BLaER1 treated with 17β-estradiol and CSF1 and Interleukin-3, amounts not matched to agents 10 nM and 100 nM (cell line): Measurements from ENCODE around the gene PDE4C.

Source experiments
- H3K27ac ChIP-seq, 11 experiments: shearing (Covaris generic); formaldehyde crosslinking; 2 replicates each; pipeline ENCODE4 v1.8.1; 2022
- H3K27me3 ChIP-seq, 11 experiments: shearing (Covaris generic); formaldehyde crosslinking; 2 replicates each; pipeline ENCODE4 v1.8.1; 2022
- H3K36me3 ChIP-seq, 11 experiments: shearing (Covaris generic); formaldehyde crosslinking; 2 replicates each; pipeline ENCODE4 v1.8.1; 2022
- H3K4me1 ChIP-seq, 10 experiments: shearing (Covaris generic); formaldehyde crosslinking; 2 replicates each; pipeline ENCODE4 v1.8.1; 2022
- H3K4me2 ChIP-seq, 11 experiments: shearing (Covaris generic); formaldehyde crosslinking; 2 replicates each; pipeline ENCODE4 v1.8.1; 2022
- H3K4me3 ChIP-seq, 10 experiments: shearing (Covaris generic); formaldehyde crosslinking; 2 replicates each; pipeline ENCODE4 v1.8.1; 2022
- H3K9ac ChIP-seq, 11 experiments: shearing (Covaris generic); formaldehyde crosslinking; 2 replicates each; pipeline ENCODE4 v1.8.1; 2022
- H3K9me3 ChIP-seq, 11 experiments: shearing (Covaris generic); formaldehyde crosslinking; replicated peaks in 1 of 11; 2 replicates each; pipeline ENCODE4 v1.8.1; 2022
- H4K20me1 ChIP-seq, 11 experiments: shearing (Covaris generic); formaldehyde crosslinking; 2 replicates each; pipeline ENCODE4 v1.8.1; 2022
- Cebpa-rat ChIP-seq, 11 experiments: shearing (Covaris generic); IDR thresholded peaks; 2 replicates each; pipeline ENCODE4 v1.8.1; 2022

Gene PDE4C

DNA sequence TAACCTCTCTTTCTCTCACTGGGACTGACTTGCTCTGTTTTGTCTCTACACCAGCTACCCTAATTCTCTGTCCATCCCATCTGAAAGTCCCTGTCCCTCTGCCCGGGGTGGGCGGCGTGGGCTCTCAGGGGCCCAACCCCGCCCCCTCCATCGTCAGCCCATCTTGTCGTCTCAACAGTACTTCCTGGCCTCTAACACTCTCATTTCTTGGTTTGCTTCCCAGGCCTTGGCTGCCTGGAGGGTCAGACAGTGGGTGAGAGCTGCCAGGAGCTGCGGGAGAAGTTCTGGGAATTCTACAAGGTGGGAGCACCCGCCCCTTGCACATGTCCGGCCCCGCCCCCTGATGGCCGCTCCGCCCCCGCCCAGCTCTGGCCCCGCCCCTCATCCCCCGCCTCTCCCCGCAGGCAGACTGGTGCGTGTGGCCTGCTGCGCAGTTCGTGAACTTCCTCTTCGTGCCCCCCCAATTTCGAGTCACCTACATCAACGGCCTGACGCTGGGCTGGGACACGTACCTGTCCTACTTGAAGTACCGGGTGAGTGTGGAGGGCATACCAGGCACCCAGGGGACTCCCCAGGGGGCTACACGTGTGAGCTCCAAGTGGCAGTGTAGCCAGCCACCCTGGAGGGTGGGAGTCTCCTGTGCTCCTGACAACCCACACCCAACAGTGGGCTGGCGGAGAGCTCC is 31.5 kb downstream of the PDE4C start:
- H3K27ac ChIP-seq, result peak overlapping the region in 2 of 11 experiments; percentile 2 to 21; a peak in 2 of 22 replicates
- H3K9ac ChIP-seq, result peak overlapping the region in 9 of 11 experiments; percentile 81 to 90 (median 85); a peak in 12 of 22 replicates
- no peaks in the 10 kb centered on the region for H3K9me3 ChIP-seq
- H3K4me1 ChIP-seq, result peaks cover 28 to 52% (median 46%) of the 10 kb centered on the region in 10 experiments
- TF ChIP-seq Cebpa-rat (IDR thresholded peaks at IDR 0.05), result no peak
- peak overlapping the region; percentile 77 to 100 (median 98) for H3K4me2 ChIP-seq
- no peaks in the 10 kb centered on the region for H3K27me3 ChIP-seq
- H3K4me3 ChIP-seq, result peak overlapping the region in 8 of 10 experiments; percentile 70 to 96 (median 85); a peak in 14 of 20 replicates
- H4K20me1 ChIP-seq, result peaks cover 0 to 18% (median 0%) of the 10 kb centered on the region in 11 experiments; a peak in 5 of 22 replicates
- H3K36me3 ChIP-seq, result peaks cover 29 to 46% (median 36%) of the 10 kb centered on the region in 11 experiments

DNA sequence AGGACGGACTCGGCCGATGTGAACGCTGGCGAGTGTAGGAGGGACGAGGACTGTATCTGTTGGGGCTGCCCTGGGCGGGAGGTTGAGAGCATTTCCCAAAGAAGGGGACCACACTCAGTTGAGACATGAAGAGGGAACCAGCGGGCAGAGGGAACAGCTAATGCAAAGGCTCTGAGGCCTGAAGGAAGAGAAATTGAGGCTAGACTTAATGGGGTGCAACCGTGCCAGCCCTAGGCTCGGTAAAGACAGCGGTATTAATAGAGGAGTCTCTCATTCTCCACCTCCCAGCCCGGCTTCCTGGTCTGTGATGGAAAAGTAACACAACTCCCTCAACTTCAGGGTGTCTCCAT is 32.1 kb downstream of the PDE4C start:
- peak overlapping the region; percentile 81 to 94 (median 85) for H3K9ac ChIP-seq
- H3K4me3 ChIP-seq, result peak overlapping the region; percentile 68 to 96 (median 84)
- no peaks in the 10 kb centered on the region for H3K9me3 ChIP-seq
- H3K27me3 ChIP-seq, result no peaks in the 10 kb centered on the region
- peak overlapping the region in 6 of 11 experiments; percentile 73 to 86 (median 78); a peak in 6 of 22 replicates for H3K27ac ChIP-seq
- H3K4me1 ChIP-seq, result peaks cover 28 to 52% (median 46%) of the 10 kb centered on the region in 10 experiments
- peak overlapping the region; percentile 77 to 100 (median 98) for H3K4me2 ChIP-seq
- TF ChIP-seq Cebpa-rat (IDR thresholded peaks at IDR 0.05), result no peak
- peaks cover 0 to 18% (median 0%) of the 10 kb centered on the region in 11 experiments; a peak in 5 of 22 replicates for H4K20me1 ChIP-seq
- peaks cover 23 to 40% (median 30%) of the 10 kb centered on the region in 11 experiments for H3K36me3 ChIP-seq

DNA sequence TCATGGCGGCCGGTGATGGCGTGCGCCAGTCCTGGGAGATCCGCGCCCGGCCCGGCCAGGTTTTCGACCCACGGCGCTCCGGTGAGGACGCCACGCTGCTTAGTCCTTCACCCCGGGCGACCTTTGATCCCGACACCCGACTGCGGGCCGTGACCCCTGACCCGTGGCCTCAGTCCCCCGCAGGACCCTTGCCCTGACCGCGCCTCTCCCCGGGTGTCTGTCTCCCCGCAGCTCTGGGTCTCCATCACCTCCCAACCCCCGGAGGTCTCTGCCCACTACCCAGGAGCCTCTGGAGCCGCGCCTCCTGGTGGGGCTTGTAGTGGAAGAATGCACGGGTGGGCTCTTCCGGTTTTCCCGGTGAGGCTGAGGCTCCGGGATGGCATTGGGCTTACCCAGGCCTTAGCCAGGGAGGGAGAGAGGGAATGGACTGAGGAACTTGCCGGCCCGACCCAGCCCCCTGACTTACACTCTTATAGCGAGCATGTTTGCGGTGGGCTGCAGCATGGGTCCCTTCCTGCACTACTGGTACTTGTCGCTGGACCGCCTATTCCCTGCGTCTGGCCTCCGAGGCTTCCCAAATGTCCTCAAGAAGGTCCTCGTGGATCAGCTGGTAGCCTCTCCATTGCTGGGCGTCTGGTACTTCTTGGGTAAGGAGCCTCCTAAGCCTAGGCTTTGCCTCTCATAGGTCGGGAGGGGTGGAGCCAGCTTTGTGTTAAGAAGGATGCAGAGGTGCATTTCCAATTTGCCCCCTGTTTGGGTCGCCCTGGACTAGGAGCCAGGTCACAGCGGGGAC is 32.7 kb downstream of the PDE4C start:
- H3K4me3 ChIP-seq, result peak overlapping the region; percentile 68 to 96 (median 84)
- peak overlapping the region in 10 of 11 experiments; percentile 67 to 86 (median 78); a peak in 21 of 22 replicates for H3K27ac ChIP-seq
- TF ChIP-seq Cebpa-rat (IDR thresholded peaks at IDR 0.05), result no peak
- H3K4me1 ChIP-seq, result peaks cover 28 to 52% (median 46%) of the 10 kb centered on the region in 10 experiments
- H3K9ac ChIP-seq, result peak overlapping the region; percentile 81 to 94 (median 85)
- peaks cover 0 to 18% (median 0%) of the 10 kb centered on the region in 11 experiments; a peak in 5 of 22 replicates for H4K20me1 ChIP-seq
- H3K27me3 ChIP-seq, result no peaks in the 10 kb centered on the region
- H3K36me3 ChIP-seq, result peaks cover 18 to 34% (median 24%) of the 10 kb centered on the region in 11 experiments
- H3K9me3 ChIP-seq, result no peaks in the 10 kb centered on the region
- peak overlapping the region; percentile 77 to 100 (median 98) for H3K4me2 ChIP-seq

DNA sequence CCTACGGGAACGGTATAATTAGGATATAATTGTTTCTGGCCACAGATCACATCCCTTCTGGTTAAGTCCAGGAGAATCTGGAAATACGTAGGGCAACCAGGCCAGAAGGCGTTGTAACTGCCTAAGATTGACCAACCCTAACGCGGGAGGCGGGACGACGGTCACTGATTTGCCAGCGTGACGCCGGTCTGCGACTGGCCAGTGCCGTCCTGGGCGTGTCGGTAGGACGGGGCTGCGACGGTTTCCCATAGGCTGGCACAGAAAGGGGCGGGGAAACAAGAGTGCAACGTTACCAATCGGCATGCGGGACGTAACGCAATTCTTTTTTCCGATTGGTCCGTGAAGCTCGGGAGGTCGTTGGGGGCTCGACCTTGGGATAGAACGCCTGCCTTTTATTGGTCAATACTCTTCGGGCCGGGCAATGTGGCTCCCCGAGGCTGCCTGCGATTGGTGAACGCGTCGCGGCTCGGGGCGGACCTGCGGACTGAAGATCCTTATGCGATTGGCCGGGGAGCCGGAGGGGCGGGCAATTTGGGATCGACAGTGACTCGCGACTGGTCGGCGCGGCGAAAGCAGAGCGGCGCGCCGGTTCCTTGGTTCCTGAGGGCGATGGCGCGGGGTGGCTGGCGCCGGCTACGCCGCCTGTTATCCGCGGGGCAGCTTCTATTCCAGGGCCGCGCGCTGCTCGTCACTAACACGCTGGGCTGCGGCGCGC is 33.4 kb downstream of the PDE4C start, which contains the start of gene MPV17L2:
MPV17L2 (plus strand) TSS at position 546 of the 715 bp plus-strand sequence; CDS start at position 610, 64 bp downstream.
- Histone ChIP-seq H3K27ac (peak within 1 kb of the TSS; percentile 76 to 89 (median 84)), H3K9ac (peak within 1 kb of the TSS; percentile 81 to 94 (median 85)), H3K4me3 (peak within 1 kb of the TSS; percentile 68 to 96 (median 84)), H3K36me3 (peaks cover 12 to 29% (median 18%) of the 10 kb centered on the region in 11 experiments), H3K4me2 (peak within 1 kb of the TSS; percentile 85 to 100 (median 98)), H3K27me3 (no peaks in the 10 kb centered on the region), H3K4me1 (peaks cover 28 to 52% (median 47%) of the 10 kb centered on the region in 10 experiments), H4K20me1 (peaks cover 0 to 18% (median 0%) of the 10 kb centered on the region in 11 experiments; a peak in 5 of 22 replicates), H3K9me3 (no peaks in the 10 kb centered on the region)
- TF ChIP-seq Cebpa-rat (IDR thresholded peaks at IDR 0.05), result no peak

DNA sequence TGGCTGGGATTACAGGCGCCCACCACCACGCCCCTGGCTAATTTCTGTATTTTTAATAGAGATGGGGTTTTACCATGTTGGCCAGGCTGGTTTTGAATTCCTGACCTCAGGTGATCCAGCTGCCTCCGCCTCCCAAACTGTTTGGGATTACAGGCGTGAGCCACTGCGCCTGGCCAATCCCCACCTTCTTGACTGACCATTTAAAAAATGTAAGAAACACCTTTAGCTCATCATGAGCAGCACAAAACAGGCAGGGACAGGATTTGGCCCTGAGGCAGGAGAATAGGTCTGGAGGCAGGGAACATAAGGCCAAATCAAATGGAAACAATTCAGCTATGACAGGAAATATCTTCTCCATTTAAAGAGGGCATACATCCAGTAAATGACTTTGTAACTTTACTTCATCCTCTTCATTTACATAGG is 34.6 kb downstream of the PDE4C start:
- Histone ChIP-seq H4K20me1 (peaks cover 0 to 18% (median 0%) of the 10 kb centered on the region in 11 experiments; a peak in 6 of 22 replicates), H3K9ac (peak overlapping the region; percentile 76 to 86 (median 80); a peak in 21 of 22 replicates), H3K9me3 (no peaks in the 10 kb centered on the region), H3K36me3 (peaks cover 5 to 30% (median 11%) of the 10 kb centered on the region in 11 experiments; a peak in 17 of 22 replicates), H3K4me1 (peaks cover 28 to 52% (median 47%) of the 10 kb centered on the region in 10 experiments), H3K4me2 (peak overlapping the region; percentile 75 to 97 (median 90)), H3K27ac (peak overlapping the region; percentile 76 to 89 (median 84); a peak in 21 of 22 replicates), H3K4me3 (peak overlapping the region; percentile 56 to 81 (median 64); a peak in 19 of 20 replicates), H3K27me3 (no peaks in the 10 kb centered on the region)
- TF ChIP-seq Cebpa-rat (IDR thresholded peaks at IDR 0.05), result no peak

DNA sequence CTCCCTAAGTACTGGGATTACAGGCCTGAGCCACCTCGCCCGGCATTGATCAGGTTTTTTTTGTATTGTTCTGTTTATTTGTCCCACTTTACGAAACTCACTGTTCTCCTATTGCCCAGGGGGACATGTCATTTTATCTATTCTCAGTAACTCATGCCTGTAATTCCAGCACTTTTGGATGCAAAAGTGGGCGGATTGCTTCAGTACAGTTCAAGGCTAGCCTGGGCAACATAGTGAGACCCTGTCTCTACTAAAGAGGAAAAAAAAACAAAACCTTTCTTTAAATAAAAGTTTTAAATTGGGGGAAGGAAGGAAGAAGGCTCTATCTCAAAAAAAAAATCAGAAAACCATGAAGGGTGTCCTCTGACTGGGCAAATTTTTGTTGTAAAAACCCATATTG is 36.0 kb downstream of the PDE4C start:
- Histone ChIP-seq H3K9ac (peak overlapping the region in 2 of 11 experiments; percentile 34 to 86; a peak in 2 of 22 replicates), H3K27me3 (no peaks in the 10 kb centered on the region), H3K36me3 (peaks cover 0 to 33% (median 0%) of the 10 kb centered on the region in 11 experiments; a peak in 7 of 22 replicates), H4K20me1 (peaks cover 0 to 11% (median 0%) of the 10 kb centered on the region in 11 experiments; a peak in 5 of 22 replicates), H3K4me3 (no peak overlapping the region), H3K9me3 (no peaks in the 10 kb centered on the region), H3K27ac (no peak overlapping the region), H3K4me2 (peak overlapping the region in 3 of 11 experiments; percentile 88 to 95 (median 90); a peak in 4 of 22 replicates), H3K4me1 (peaks cover 28 to 41% (median 36%) of the 10 kb centered on the region in 10 experiments)
- TF ChIP-seq Cebpa-rat (IDR thresholded peaks at IDR 0.05), result no peak

DNA sequence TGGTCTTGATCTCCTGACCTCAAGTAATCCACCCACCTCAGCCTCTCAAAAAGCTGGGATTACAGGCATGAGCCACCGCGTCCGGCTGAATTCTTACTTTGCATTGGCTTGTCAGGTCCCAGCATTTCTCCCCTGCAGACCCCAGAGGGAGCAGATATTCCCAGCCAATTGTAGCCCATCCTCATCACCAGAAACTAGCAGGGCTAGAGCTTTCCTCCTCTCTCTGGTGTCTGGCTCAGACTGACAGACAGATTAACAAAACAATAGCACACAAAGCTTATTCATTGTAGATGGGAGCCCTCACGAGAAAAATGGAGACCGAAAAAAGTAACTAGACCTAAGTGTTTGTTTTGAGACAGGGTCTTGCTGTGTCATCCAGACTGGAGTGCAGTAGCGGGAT is 40.7 kb downstream of the PDE4C start:
- Histone ChIP-seq H3K36me3 (peaks cover 0 to 67% (median 6%) of the 10 kb centered on the region in 11 experiments; a peak in 7 of 22 replicates), H3K27me3 (no peaks in the 10 kb centered on the region), H3K4me3 (no peak overlapping the region), H3K4me1 (peaks cover 15 to 37% (median 25%) of the 10 kb centered on the region in 10 experiments), H3K9me3 (no peaks in the 10 kb centered on the region), H3K27ac (peak overlapping the region in 1 of 11 experiments; percentile 5; a peak in 2 of 22 replicates), H3K4me2 (no peak overlapping the region), H4K20me1 (no peaks in the 10 kb centered on the region; a peak in 1 of 22 replicates), H3K9ac (no peak overlapping the region)
- no peak for TF ChIP-seq Cebpa-rat (IDR thresholded peaks at IDR 0.05)

DNA sequence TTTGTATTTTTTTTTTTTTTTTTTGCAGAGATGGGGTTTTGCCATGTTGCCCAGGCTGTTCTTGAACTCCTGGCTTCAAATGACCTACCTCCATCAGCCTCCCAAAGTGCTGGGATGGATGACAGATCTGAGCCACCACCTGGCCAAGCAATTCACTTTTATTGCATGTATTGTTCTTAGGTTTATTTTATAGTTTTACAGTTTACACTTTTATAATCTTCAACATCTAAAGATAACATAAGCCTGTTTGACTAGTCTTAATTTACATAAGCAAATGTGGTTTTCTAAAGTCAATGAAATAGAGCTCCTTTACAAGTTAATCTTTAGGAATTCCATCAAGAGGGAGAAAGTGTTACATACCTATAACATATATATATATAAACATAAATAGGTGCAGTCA is 42.7 kb downstream of the PDE4C start:
- no peak for TF ChIP-seq Cebpa-rat (IDR thresholded peaks at IDR 0.05)
- Histone ChIP-seq H3K4me1 (peaks cover 24 to 50% (median 41%) of the 10 kb centered on the region in 10 experiments), H3K36me3 (peaks cover 0 to 71% (median 15%) of the 10 kb centered on the region in 11 experiments; a peak in 16 of 22 replicates), H3K4me2 (no peak overlapping the region), H3K9me3 (no peaks in the 10 kb centered on the region), H3K4me3 (no peak overlapping the region), H3K27ac (no peak overlapping the region), H4K20me1 (peaks cover 0 to 9% (median 0%) of the 10 kb centered on the region in 11 experiments; a peak in 3 of 22 replicates), H3K9ac (no peak overlapping the region), H3K27me3 (no peaks in the 10 kb centered on the region)
